ENCODE measurements around the gene TBX1.

TBX1 gene

DNA sequence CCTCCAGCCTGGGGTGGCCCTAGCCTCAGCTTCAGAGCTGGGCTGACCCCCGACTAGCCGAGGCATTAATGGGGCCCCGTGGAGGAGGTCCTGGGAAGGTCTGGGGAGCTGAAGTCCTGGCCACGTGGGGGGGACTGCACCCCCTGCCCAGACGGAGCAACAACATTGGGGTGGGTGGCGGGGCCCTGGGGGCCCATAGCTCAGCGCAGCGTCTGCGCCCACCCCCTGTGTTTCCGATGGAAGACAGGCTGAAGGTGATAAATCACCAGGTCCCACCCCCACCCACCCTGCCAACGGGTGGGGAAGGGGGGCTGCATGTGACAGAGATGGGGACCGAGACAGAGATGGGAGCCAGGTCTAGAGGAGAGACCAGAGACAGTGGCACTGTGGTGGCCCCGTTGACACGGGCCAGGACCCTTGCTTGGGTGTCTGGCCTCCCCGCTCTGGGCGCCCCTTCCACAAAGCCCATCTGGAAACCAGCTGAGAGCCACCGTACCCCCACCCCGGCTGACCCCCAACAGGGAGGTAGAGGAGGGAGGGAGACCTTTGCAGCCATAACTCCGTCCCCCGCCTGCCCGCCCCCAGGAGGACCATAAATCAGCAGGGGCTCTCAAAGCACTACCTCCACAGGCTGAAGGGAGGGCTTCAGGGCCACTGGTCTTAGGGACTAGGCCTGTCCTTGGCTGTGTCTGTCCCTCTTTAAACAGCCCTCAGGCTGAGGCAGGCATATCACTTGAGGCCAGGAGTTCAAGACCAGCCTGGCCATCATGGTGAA lies 29.0 kb upstream of the TBX1 start:
- H3K4me3 ChIP-seq (ENCODE audit: low read depth, low read length): no peak overlapping the region

DNA sequence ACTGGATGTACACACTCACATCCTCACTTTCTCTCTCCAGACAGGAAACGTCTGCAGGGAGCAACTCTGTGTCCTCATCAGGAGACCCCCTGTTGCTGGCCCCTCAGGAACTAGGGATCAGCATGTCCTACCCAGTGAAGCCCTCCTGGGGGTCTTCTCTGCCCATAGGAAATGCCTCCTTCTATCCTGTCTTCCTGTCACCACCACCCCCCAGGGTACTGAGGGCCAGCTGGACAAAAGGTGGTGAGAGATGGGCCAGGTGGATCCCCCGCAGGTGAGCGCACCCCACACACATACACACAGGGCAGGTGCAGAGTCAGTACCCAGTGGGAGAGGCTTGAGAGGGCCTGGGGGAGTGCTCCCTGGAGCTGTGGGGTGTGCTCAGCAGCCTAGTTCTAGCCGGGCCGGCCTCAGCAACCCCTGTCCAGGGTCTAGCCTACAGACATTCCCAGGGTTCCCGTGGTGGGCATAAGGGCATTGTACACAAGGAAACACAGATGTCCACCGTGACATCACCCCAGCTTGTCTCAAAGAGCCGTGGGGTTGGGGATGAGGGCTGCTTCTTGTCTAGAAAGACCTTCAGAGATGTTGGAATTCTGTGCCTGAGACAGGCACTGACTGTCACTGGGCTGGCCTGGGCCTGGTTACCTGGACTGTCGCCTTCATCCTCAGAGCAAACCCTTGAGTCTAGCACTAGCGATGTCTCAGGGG lies 28.0 kb upstream of the TBX1 start:
- TF ChIP-seq POLR2A (IDR thresholded peaks at IDR 0.05; ENCODE audit: extremely low read depth, insufficient read length) (no peak), MYC (IDR thresholded peaks at IDR 0.05; ENCODE audit: low read depth, low read length) (no peak)
- TF ChIP-seq, protein P1, sequence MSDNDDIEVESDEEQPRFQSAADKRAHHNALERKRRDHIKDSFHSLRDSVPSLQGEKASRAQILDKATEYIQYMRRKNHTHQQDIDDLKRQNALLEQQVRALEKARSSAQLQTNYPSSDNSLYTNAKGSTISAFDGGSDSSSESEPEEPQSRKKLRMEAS (IDR thresholded peaks at IDR 0.05; ENCODE audit: low read depth, low read length): no peak
- TF ChIP-seq, protein P2, sequence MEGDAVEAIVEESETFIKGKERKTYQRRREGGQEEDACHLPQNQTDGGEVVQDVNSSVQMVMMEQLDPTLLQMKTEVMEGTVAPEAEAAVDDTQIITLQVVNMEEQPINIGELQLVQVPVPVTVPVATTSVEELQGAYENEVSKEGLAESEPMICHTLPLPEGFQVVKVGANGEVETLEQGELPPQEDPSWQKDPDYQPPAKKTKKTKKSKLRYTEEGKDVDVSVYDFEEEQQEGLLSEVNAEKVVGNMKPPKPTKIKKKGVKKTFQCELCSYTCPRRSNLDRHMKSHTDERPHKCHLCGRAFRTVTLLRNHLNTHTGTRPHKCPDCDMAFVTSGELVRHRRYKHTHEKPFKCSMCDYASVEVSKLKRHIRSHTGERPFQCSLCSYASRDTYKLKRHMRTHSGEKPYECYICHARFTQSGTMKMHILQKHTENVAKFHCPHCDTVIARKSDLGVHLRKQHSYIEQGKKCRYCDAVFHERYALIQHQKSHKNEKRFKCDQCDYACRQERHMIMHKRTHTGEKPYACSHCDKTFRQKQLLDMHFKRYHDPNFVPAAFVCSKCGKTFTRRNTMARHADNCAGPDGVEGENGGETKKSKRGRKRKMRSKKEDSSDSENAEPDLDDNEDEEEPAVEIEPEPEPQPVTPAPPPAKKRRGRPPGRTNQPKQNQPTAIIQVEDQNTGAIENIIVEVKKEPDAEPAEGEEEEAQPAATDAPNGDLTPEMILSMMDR (IDR thresholded peaks at IDR 0.05; ENCODE audit: low read depth, low read length): no peak
- no peak overlapping the region for H3K4me3 ChIP-seq (ENCODE audit: low read depth, low read length)
- DNase-seq (ENCODE audit: low read depth): no peak

More for the DNA sequence above, 29.0 kb upstream of the TBX1 start:
- DNase-seq (ENCODE audit: low read depth): no peak
- TF ChIP-seq, protein P2 (IDR thresholded peaks at IDR 0.05; ENCODE audit: low read depth, low read length): no peak
- TF ChIP-seq MYC (IDR thresholded peaks at IDR 0.05; ENCODE audit: low read depth, low read length): no peak
- no peak for TF ChIP-seq POLR2A (IDR thresholded peaks at IDR 0.05; ENCODE audit: extremely low read depth, insufficient read length)
- TF ChIP-seq, protein P1 (IDR thresholded peaks at IDR 0.05; ENCODE audit: low read depth, low read length): no peak

DNA sequence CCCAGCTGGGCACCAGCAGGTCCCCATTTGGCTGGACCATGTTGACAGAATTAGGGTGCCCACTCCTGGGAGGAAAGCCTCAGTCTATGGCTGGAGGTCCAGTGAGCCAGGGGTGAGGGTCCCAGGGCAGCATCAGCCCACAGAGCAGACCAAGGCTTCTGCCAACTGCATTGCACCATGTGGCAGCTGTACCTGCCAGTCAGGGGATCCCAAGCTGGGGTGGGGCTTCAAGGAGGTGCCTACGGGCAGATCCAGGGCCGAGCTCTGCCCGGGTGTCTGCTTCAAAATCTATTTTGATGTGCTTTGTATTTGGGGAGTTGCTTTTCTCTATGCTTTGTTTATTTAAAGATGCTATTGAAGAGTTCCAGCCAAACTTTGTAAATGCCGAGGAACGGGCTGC lies 26.8 kb upstream of the TBX1 start:
- TF ChIP-seq, protein P2 (IDR thresholded peaks at IDR 0.05; ENCODE audit: low read depth, low read length): no peak
- TF ChIP-seq POLR2A (IDR thresholded peaks at IDR 0.05; ENCODE audit: extremely low read depth, insufficient read length): no peak
- no peak for TF ChIP-seq MYC (IDR thresholded peaks at IDR 0.05; ENCODE audit: low read depth, low read length)
- TF ChIP-seq, protein P1 (IDR thresholded peaks at IDR 0.05; ENCODE audit: low read depth, low read length): no peak
- H3K4me3 ChIP-seq (ENCODE audit: low read depth, low read length): no peak overlapping the region
- no peak for DNase-seq (ENCODE audit: low read depth)

DNA sequence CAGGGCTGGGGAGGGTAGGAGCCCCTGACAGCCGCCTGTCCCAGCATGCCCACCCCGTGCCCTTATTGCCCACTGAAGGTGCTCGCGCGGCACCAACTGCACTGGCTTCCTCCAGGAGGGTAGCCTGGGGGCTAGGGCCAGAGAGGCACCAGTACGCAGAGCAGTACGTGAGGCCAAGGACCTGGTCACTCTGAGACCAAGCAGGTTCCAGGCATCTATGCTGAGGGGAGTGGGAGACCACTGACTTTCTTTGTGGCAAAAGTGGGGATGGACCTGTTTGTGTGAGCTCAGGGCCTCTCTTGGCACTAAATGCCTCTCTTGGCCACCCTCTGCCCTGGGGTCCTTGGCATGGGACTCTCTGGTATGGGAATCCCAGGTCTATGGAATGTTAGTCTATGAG lies 26.4 kb upstream of the TBX1 start:
- no peak for DNase-seq (ENCODE audit: low read depth)
- no peak overlapping the region for H3K4me3 ChIP-seq (ENCODE audit: low read depth, low read length)
- TF ChIP-seq MYC (IDR thresholded peaks at IDR 0.05; ENCODE audit: low read depth, low read length) (no peak), POLR2A (IDR thresholded peaks at IDR 0.05; ENCODE audit: extremely low read depth, insufficient read length) (no peak)
- TF ChIP-seq, protein P1 (IDR thresholded peaks at IDR 0.05; ENCODE audit: low read depth, low read length): no peak
- TF ChIP-seq, protein P2 (IDR thresholded peaks at IDR 0.05; ENCODE audit: low read depth, low read length): no peak

DNA sequence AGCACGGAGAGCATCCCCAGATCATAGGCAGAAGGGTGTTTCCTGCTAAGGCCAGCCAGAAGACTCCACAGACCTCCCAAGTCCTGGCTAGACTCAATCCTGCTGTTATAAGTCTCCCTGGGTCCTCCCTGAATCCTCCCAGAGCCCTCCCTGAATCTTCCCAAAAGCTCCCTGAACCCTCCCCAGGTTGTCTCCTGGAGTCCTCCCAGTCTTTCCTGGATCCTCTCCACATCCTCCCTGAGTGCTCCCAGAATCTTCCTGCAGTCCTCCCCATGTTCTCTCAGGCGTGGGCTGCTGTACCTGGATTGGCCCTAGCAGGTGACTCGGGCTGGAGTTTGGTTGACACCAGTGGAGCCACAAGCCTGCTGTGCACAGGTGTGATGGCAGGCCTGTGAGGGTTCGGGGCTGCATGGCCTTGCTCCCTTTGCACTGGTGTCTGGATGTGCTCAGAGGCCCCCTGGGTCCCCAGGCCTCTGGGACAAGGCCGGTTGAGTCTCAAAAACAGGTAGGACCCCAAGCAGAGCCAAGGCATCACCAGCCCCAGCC lies 25.7 kb upstream of the TBX1 start:
- no peak overlapping the region for H3K4me3 ChIP-seq (ENCODE audit: low read depth, low read length)
- TF ChIP-seq, protein P2 (IDR thresholded peaks at IDR 0.05; ENCODE audit: low read depth, low read length): no peak
- TF ChIP-seq MYC (IDR thresholded peaks at IDR 0.05; ENCODE audit: low read depth, low read length) (no peak), POLR2A (IDR thresholded peaks at IDR 0.05; ENCODE audit: extremely low read depth, insufficient read length) (no peak)
- TF ChIP-seq, protein P1 (IDR thresholded peaks at IDR 0.05; ENCODE audit: low read depth, low read length): no peak
- DNase-seq (ENCODE audit: low read depth): no peak

Data from NB4 (cell line).